HG03066 (cell line): Measurements from ENCODE around the gene DNAJB7.
"Not testable (repeated sequence)": the region's sequence is repeated elsewhere in the genome, so short reads cannot be mapped to it uniquely, and the experiment has no call there.

ENCODE experiments used
- ATAC-seq: cut with Tn5 transposase; IDR thresholded peaks from one replicate; pipeline ENCODE4 v1.9.1; 2021; ENCODE audit warnings: low read depth; ENCODE audit not compliant: unreplicated experiment

Gene DNAJB7

DNA sequence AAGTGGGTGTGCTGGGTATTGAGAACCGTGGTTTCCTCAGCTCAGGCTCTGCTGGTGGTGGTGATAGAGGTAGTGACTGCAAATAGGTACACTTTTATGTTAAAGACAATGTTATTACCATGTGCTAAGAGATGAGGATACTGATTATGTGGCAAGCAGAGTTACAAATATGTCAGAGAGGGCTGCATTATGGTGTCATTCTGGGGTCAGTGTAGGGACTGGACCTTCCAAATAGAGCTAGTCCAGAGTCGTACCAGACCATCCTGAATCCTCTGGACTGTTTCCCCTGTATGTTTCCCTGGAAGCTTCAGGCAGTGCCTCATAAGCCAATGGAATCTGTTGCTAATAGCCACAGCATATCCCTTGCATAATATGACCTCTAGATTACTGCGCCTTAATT is at the start of gene DNAJB7:
DNAJB7 (minus strand) TSS at position 101 of the 400 bp plus-strand sequence. CDS start 119 bp downstream, outside the sequence.
- no peak for ATAC-seq

DNA sequence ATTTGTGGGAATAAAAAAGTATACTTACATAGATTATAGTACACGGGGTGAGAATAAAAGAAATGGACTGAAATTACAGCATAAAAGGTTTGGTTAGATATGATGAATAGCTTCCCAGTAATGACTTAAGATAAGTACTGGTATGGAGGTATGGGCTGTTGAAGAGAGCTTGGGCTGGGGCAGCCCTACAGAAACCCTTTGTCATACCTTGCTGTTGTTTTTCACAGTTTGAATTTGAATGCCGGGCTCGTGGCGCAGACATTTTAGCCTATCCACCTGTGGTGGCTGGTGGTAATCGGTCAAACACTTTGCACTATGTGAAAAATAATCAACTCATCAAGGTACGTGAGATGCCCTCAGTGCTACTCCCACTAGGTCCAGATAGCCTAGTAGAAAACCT is 47.0 kb upstream of the DNAJB7 start:
- no peak for ATAC-seq

- no peak for ATAC-seq
Measured at GRCh38 chr22:40904101-40904500, 42.2 kb upstream of the DNAJB7 start.

DNA sequence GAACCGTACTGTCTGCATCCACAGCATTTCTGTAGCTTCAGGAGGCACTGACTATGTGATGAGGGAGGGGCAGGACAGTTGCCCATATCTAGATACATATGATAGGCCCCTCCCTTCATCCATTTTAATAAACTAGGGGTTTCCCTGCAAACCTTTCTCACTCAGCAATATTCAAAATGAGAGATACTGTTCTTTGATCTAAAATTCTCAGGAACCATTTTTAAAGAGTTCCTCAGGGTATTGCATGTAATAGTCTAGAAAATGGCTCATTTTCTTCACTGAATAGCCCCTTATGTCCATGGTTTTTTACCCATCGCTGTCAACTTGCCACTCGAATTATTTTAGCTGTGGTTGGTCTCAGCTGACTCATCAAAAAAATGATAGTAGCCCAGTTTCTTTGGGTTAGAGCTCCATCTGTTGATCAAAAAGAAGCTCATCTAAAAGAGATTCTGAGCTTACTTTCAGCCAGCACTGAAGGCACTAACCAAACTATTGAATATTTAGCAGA is 37.0 kb upstream of the DNAJB7 start:
- ATAC-seq: no peak

DNA sequence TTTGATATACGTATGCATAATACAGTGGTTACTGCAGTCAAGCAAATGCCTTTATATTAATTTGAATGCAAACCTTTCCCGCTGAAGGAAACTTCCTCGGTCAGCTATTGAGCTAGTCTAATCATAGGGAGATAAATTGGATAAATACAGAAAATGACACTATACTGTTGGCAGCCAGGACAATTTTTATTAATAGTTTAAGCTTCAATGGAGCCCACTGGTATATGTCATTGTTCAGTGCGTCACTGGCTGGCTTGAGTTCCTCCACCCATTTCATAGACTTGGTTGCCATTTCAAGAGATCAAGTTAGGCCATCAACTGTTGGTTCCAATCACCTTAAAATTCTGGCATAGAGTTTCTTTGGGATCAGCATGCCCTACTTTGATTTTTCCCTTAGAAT is 32.5 kb upstream of the DNAJB7 start:
- no peak for ATAC-seq

DNA sequence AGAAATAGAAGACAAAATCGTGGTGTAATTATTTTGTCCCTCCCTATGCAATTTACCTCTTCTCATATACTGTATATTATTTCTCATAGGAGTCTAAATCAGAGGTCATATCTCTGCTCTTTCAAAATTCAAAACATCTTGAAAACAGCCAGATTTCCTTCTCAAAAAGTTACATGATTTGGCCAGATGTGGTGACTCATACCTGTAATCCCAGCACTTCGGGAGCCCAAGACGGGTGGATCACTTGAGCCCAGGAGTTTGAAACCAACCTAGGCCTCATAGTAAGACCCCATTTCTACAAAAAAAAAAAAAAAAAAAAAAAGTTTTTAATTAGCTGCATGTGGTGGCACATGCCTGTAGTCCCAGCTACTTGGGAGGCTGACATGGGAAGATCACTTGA is 29.0 kb upstream of the DNAJB7 start:
- ATAC-seq: no peak

- ATAC-seq: no peak
Measured at GRCh38 chr22:40889116-40889515, 27.2 kb upstream of the DNAJB7 start.

- no peak for ATAC-seq
Measured at GRCh38 chr22:40878922-40879321, 17.0 kb upstream of the DNAJB7 start.

- ATAC-seq: no peak
Measured at GRCh38 chr22:40877488-40877887, 15.6 kb upstream of the DNAJB7 start.

DNA sequence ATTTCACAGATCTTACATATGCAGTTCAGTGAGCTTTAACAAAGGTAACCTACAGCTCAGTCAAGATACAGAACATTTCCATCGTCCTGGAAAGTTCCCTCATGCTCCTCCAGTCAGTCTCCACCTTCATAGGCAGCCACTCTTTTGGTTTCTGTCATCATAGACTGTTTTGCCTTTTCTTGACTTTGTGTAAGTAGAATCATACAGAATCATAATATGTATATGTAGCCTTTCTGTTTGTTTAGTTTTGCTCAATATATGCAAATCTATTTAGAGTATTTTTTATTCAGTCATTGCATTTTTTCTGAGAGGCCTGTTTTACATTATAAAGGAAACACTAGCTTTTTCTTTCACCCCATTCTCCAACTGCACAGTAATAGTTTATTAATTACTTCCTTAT is 15.0 kb upstream of the DNAJB7 start:
- ATAC-seq: no peak

DNA sequence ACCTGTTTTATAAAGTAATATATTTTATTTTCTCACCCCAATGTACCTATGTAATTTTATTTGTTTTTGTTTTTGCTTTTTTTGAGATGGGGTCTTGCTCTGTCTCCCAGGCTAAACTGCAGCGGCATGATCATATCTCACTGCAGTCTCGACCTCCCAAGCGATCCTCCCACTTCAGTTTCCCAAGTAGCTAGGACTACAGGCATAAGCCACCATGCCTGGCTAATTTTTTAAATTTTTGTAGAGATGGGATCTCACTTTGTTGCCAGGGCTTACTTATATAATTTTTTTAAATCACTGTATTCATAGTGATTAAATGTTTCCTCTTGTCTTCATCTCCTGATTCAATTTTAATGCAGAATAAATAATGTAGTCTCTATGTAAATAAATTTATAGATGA is 13.2 kb upstream of the DNAJB7 start:
- ATAC-seq: no peak

- ATAC-seq: no peak
Measured at GRCh38 chr22:40874016-40874415, 12.1 kb upstream of the DNAJB7 start.

GRCh38 chr22:40868379-40868778 is 6.5 kb upstream of the DNAJB7 start:
- not testable (repeated sequence) for ATAC-seq

DNA sequence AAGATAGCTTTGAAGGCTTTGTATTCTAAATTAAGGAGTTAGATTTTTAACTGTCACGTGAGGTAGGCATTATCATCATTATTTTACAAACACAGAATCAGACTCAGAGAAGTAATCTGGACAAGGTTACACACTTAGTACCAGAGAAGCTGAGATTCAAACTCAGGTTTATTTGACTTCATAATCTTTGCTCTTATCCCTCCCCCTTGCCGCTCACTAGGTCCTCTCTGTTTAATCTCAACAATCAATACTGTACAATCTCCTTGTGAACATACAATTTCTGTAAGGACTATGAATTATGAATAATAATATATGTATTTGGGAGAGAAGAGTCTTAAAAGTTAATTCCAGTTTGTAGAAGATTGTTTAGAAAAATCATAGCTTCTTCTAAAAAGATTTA is 5.2 kb upstream of the DNAJB7 start:
- no peak for ATAC-seq

DNA sequence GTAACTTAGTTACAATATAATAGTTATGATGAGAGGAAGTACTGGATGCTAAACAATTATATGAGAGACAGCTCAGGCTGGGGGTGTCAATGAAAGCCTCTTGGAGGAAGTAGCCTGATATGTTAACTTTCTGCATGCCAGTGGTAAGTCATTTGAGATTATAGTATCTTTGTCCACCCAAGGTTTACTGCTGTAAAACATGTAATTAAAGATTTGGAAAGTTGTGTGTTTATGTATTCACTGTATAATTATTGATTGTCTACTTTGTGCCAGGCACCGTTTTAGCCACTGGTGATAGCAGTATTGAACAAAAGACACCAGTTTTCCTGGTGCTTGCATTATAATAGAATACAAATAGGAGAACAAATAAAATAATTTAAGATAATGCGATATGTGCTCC is 624 bp upstream of the DNAJB7 start:
- no peak for ATAC-seq

GRCh38 chr22:40857309-40857855 is 4.5 kb downstream of the DNAJB7 start:
- no peak for ATAC-seq

DNA sequence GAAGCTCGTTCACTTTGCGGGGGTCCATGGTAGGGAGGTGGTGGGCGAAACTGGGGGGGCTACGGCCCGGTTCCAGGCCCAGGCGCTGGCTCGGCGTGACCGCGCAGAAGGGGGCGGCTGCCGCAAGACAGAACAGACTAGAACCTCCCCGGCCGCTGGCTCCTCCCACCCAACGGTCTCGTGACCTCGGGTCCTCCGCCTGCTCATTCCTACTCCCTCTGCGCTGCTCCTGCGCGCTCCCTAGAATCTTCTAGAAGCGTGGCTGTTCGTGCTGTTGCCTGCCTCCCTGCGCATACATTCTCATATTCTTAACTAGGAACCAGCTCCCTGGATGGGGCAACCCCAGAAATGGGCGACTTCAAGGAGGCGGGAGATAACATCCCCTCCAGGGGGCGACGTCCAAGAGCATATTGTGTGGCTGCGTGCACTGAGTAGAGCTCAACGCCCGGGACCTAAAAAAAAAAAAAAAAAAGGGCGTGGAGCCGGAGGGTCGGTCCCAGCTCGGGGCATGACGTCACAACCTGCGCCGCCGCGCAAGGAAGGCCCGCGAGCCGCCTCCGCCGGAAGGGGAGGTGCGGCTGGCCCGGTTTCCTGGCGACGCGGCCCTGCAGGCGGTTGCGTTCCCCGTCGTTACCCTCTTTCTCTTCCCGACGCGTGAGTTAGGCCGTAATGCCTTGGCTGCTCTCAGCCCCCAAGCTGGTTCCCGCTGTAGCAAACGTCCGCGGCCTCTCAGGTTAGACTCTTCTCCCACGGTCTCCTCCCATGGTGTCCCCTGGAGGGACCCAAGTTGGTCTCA is 5.2 kb downstream of the DNAJB7 start, which contains the start of the genes ST13 and XPNPEP3:
ST13 (minus strand) TSS at position 127 of the 796 bp plus-strand sequence; CDS start at position 28, 99 bp downstream.
XPNPEP3 (plus strand) TSS at position 636 of the 796 bp plus-strand sequence; CDS start at position 670, 34 bp downstream.
- peak; percentile 87 for ATAC-seq

GRCh38 chr22:40855979-40856512 is 5.9 kb downstream of the DNAJB7 start:
- ATAC-seq: peak; percentile 26

- no peak for ATAC-seq
Measured at GRCh38 chr22:40855071-40855978, 6.6 kb downstream of the DNAJB7 start.

- no peak for ATAC-seq
Measured at GRCh38 chr22:40853961-40854360, 8.0 kb downstream of the DNAJB7 start.

- no peak for ATAC-seq
Measured at GRCh38 chr22:40853333-40853732, 8.6 kb downstream of the DNAJB7 start.
